GM18951 (cell line): ENCODE results near the gene CORO6.

Experiments
- POLR2A ChIP-seq: IDR thresholded peaks from 4 replicates; pipeline ENCODE4 v1.6.1; 2011; ENCODE audit warnings: mild to moderate bottlenecking; ENCODE audit not compliant: insufficient read length, insufficient read depth; ENCODE audit errors: extremely low read depth
- in situ Hi-C: fragments of 300-500 bp; cut with MboI; formaldehyde crosslinking; loops from one replicate; pipeline ENCODE4 v1.12.0; 2022; ENCODE audit warnings: low sequenced_read_pairs, mixed read lengths, inconsistent platforms; ENCODE audit not compliant: unreplicated experiment

CORO6 gene

GRCh38 chr17:29613352-29613837 lies 9.3 kb downstream of the CORO6 start:
- TF ChIP-seq POLR2A = no peak
- in situ Hi-C loops = no loop called here

GRCh38 chr17:29612404-29613280 lies 10.1 kb downstream of the CORO6 start:
- no peak for TF ChIP-seq POLR2A
- in situ Hi-C loops = no loop called here

- TF ChIP-seq POLR2A = no peak
- in situ Hi-C loops = no loop called here
Observed at GRCh38 chr17:29612094-29612403, 10.7 kb downstream of the CORO6 start.

- in situ Hi-C loops = no loop called here
- TF ChIP-seq POLR2A = no peak
Observed at GRCh38 chr17:29611351-29612093, 11.2 kb downstream of the CORO6 start.

- in situ Hi-C loops = no loop called here
- no peak for TF ChIP-seq POLR2A
Observed at GRCh38 chr17:29610395-29610794, 12.3 kb downstream of the CORO6 start.

- in situ Hi-C loops = no loop called here
- no peak for TF ChIP-seq POLR2A
Observed at GRCh38 chr17:29608986-29609385, 13.7 kb downstream of the CORO6 start.

GRCh38 chr17:29607557-29608195 lies 15.0 kb downstream of the CORO6 start:
- TF ChIP-seq POLR2A = no peak
- in situ Hi-C loops = no loop called here

GRCh38 chr17:29603109-29603674 lies 19.5 kb downstream of the CORO6 start:
- in situ Hi-C loops = no loop called here
- TF ChIP-seq POLR2A = no peak

- in situ Hi-C loops = no loop called here
- TF ChIP-seq POLR2A = no peak
Observed at GRCh38 chr17:29597361-29598172, 25.1 kb downstream of the CORO6 start.

- in situ Hi-C loops = no loop called here
Observed at GRCh38 chr17:29596811-29597210, 25.9 kb downstream of the CORO6 start.

GRCh38 chr17:29595943-29596774 lies 26.6 kb downstream of the CORO6 start:
- in situ Hi-C loops = no loop called here
- no peak for TF ChIP-seq POLR2A

More at GRCh38 chr17:29596811-29597210, 25.9 kb downstream of the CORO6 start:
- TF ChIP-seq POLR2A = no peak
